Measurements from ENCODE around the gene KRTAP2-4.
"Not testable (repeated sequence)": the region's sequence is repeated elsewhere in the genome, so short reads cannot be mapped to it uniquely, and the experiment has no call there.

Gene KRTAP2-4

DNA sequence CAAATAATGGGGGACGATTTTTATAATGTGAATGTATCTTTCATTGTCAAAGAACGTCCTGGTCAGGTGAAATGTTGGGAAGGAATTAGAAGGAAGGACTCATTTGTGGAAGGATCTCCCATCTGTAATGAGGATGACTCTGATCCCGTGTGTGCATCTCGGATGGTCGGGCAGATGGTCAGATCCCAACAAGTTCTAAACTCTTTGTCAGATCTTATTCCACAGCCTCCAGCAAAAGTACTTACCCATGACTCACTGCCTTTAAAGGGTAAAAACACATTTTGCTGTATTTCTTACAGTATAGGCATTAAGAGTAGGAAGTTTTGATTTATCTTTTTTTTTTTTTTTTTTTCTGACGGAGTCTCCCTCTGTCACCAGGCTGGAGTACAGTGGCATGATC is 32.8 kb upstream of the KRTAP2-4 start:
- Histone ChIP-seq H3K4me3 (ENCODE audit: low read depth, low read length) (no peak overlapping the region), H3K36me3 (ENCODE audit: control insufficient read depth, insufficient read depth, low read length) (no peaks in the 10 kb centered on the region), H3K27ac (ENCODE audit: low read depth, low read length) (no peak overlapping the region)

GRCh38 chr17:41098042-41098441 is 32.4 kb upstream of the KRTAP2-4 start, which contains the start of gene KRTAP4-8:
TSS of gene KRTAP4-8 (minus strand) at chr17:41098142. CDS start at chr17:41098084, 58 bp downstream.
- H3K27me3 ChIP-seq (ENCODE audit: control insufficient read depth, insufficient read depth, low read length) = no peaks in the 10 kb centered on the region

More for the DNA sequence above, 32.8 kb upstream of the KRTAP2-4 start:
- no peak overlapping the region for H3K9ac ChIP-seq (ENCODE audit: low read depth, low read length)
- H3K9me3 ChIP-seq (ENCODE audit: control insufficient read depth, insufficient read depth, low read length) = 0 out of 2 replicates have a peak, but pooled peaks cover 2% of the 10 kb centered on the region
- H3K27me3 ChIP-seq (ENCODE audit: control insufficient read depth, insufficient read depth, low read length) = no peaks in the 10 kb centered on the region
- H3K4me1 ChIP-seq (ENCODE audit: control insufficient read depth, insufficient read depth, low read length) = no peaks in the 10 kb centered on the region

DNA sequence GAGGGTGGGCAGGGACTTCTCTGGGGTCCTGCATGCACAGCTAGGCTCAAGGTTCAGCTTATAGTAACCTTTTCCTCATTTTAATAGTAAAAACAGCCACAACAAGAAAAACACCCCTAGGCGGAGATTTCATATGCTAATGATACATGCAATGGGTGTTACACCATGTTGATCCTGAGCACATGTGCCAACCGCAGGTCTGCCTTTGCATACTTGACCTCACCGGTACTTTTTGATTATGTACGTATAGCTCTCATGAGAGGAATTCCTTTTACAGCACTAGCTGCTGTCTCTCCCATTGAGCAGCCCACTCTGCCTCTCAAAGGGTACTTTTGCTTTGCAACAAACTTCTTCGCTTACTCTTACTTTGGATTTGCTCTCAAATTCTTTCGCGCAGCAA is 30.4 kb upstream of the KRTAP2-4 start:
- Histone ChIP-seq H3K27ac (ENCODE audit: low read depth, low read length) (no peak overlapping the region), H3K36me3 (ENCODE audit: control insufficient read depth, insufficient read depth, low read length) (no peaks in the 10 kb centered on the region), H3K27me3 (ENCODE audit: control insufficient read depth, insufficient read depth, low read length) (no peaks in the 10 kb centered on the region)

More at GRCh38 chr17:41098042-41098441, 32.4 kb upstream of the KRTAP2-4 start, which contains the start of gene KRTAP4-8:
- Histone ChIP-seq H3K4me1 (ENCODE audit: control insufficient read depth, insufficient read depth, low read length) (no peaks in the 10 kb centered on the region), H3K36me3 (ENCODE audit: control insufficient read depth, insufficient read depth, low read length) (no peaks in the 10 kb centered on the region), H3K9ac (ENCODE audit: low read depth, low read length) (no peak within 1 kb of the TSS), H3K4me3 (ENCODE audit: low read depth, low read length) (no peak within 1 kb of the TSS), H3K9me3 (ENCODE audit: control insufficient read depth, insufficient read depth, low read length) (0 out of 2 replicates have a peak, but pooled peaks cover 3% of the 10 kb centered on the region), H3K27ac (ENCODE audit: low read depth, low read length) (no peak within 1 kb of the TSS)

GRCh38 chr17:41088760-41089352 is 23.2 kb upstream of the KRTAP2-4 start:
- H3K4me3 ChIP-seq (ENCODE audit: low read depth, low read length); H3K4me1 ChIP-seq (ENCODE audit: control insufficient read depth, insufficient read depth, low read length); H3K9me3 ChIP-seq (ENCODE audit: control insufficient read depth, insufficient read depth, low read length); H3K9ac ChIP-seq (ENCODE audit: low read depth, low read length); H3K36me3 ChIP-seq (ENCODE audit: control insufficient read depth, insufficient read depth, low read length); H3K27ac ChIP-seq (ENCODE audit: low read depth, low read length); H3K27me3 ChIP-seq (ENCODE audit: control insufficient read depth, insufficient read depth, low read length): not testable (repeated sequence)

More for the DNA sequence above, 30.4 kb upstream of the KRTAP2-4 start:
- Histone ChIP-seq H3K9ac (ENCODE audit: low read depth, low read length) (no peak overlapping the region), H3K4me3 (ENCODE audit: low read depth, low read length) (no peak overlapping the region), H3K4me1 (ENCODE audit: control insufficient read depth, insufficient read depth, low read length) (no peaks in the 10 kb centered on the region), H3K9me3 (ENCODE audit: control insufficient read depth, insufficient read depth, low read length) (peaks cover 6% of the 10 kb centered on the region; the same call in 1 of the 2 replicates)

DNA sequence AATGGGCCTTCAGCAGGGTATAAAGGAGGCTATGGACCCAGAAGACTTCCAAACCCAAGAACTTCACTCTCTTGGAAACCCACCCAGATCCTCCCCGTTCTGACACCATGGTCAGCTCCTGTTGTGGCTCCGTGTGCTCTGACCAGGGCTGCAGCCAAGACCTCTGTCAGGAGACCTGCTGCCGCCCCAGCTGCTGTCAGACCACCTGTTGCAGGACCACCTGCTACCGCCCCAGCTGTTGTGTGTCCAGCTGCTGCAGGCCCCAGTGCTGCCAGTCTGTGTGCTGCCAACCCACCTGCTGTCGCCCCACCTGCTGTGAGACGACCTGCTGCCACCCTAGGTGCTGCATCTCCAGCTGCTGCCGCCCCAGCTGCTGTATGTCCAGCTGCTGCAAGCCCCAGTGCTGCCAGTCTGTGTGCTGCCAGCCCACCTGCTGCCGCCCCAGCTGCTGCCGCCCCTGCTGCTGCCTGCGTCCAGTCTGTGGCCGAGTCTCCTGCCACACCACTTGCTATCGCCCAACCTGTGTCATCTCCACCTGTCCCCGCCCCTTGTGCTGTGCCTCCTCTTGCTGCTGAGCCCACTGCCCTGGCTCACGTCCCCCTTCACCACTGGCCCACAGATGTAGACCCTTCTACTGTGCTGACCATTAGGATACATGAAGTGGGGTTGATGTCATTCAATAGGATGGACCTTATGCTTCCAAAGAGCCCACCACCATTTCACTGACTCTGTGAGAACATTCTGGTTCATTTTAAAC is 18.6 kb upstream of the KRTAP2-4 start, which contains the start of gene KRTAP4-7:
TSS of gene KRTAP4-7 (plus strand) at position 51 of the 757 bp plus-strand sequence. CDS start at position 108, 57 bp downstream.
- not testable (repeated sequence) for H3K9ac ChIP-seq (ENCODE audit: low read depth, low read length)

DNA sequence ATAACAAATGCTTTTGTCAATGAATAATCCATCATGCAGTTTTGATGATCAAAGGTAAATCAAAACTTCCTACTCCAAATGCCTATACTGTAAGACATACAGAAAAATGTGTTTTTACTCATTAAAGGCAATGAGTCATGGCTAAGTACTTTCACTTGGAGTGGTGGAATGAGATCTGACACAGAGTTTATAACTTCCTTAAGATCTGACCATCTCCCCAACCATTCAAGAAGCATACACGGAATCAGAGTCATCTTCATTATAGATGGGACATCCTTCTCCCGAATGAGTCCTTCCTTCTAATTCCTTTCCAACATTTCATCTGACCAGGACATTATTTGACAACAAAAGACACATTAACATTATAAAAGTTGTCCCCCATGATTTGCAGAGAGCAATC is 17.7 kb upstream of the KRTAP2-4 start:
- not testable (repeated sequence) for H3K4me3 ChIP-seq (ENCODE audit: low read depth, low read length); H3K27ac ChIP-seq (ENCODE audit: low read depth, low read length); H3K9me3 ChIP-seq (ENCODE audit: control insufficient read depth, insufficient read depth, low read length); H3K27me3 ChIP-seq (ENCODE audit: control insufficient read depth, insufficient read depth, low read length); H3K4me1 ChIP-seq (ENCODE audit: control insufficient read depth, insufficient read depth, low read length); H3K9ac ChIP-seq (ENCODE audit: low read depth, low read length); H3K36me3 ChIP-seq (ENCODE audit: control insufficient read depth, insufficient read depth, low read length)

More for the DNA sequence above, 18.6 kb upstream of the KRTAP2-4 start, which contains the start of gene KRTAP4-7:
- not testable (repeated sequence) for H3K27ac ChIP-seq (ENCODE audit: low read depth, low read length); H3K27me3 ChIP-seq (ENCODE audit: control insufficient read depth, insufficient read depth, low read length); H3K4me1 ChIP-seq (ENCODE audit: control insufficient read depth, insufficient read depth, low read length); H3K9me3 ChIP-seq (ENCODE audit: control insufficient read depth, insufficient read depth, low read length); H3K36me3 ChIP-seq (ENCODE audit: control insufficient read depth, insufficient read depth, low read length); H3K4me3 ChIP-seq (ENCODE audit: low read depth, low read length)

DNA sequence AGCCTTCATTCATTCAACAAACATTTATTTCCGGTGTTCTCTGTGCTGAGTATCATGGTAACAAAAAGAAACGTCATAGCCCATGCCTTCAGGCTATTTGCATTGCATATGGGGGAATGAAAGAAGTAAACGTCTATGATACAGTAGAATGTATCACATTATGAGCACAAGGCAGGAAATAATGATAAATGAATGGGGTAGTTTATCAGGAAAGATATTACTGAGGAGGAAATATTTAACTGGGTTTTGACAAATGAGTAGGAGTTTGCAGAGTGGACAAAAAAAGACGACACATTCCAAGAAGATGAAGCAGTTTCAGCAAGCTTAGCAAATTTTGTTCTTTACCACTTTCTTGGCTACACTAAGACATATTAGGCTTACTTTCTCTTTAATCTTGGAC is 16.9 kb upstream of the KRTAP2-4 start:
- Histone ChIP-seq H3K27me3 (ENCODE audit: control insufficient read depth, insufficient read depth, low read length) (no peaks in the 10 kb centered on the region), H3K9ac (ENCODE audit: low read depth, low read length) (no peak overlapping the region), H3K4me3 (ENCODE audit: low read depth, low read length) (no peak overlapping the region), H3K36me3 (ENCODE audit: control insufficient read depth, insufficient read depth, low read length) (no peaks in the 10 kb centered on the region), H3K9me3 (ENCODE audit: control insufficient read depth, insufficient read depth, low read length) (no peaks in the 10 kb centered on the region), H3K4me1 (ENCODE audit: control insufficient read depth, insufficient read depth, low read length) (no peaks in the 10 kb centered on the region), H3K27ac (ENCODE audit: low read depth, low read length) (no peak overlapping the region)

GRCh38 chr17:41076788-41077187 is 11.1 kb upstream of the KRTAP2-4 start:
- Histone ChIP-seq H3K36me3 (ENCODE audit: control insufficient read depth, insufficient read depth, low read length) (no peaks in the 10 kb centered on the region), H3K9ac (ENCODE audit: low read depth, low read length) (no peak overlapping the region), H3K4me3 (ENCODE audit: low read depth, low read length) (no peak overlapping the region), H3K27me3 (ENCODE audit: control insufficient read depth, insufficient read depth, low read length) (no peaks in the 10 kb centered on the region), H3K27ac (ENCODE audit: low read depth, low read length) (no peak overlapping the region), H3K9me3 (ENCODE audit: control insufficient read depth, insufficient read depth, low read length) (no peaks in the 10 kb centered on the region), H3K4me1 (ENCODE audit: control insufficient read depth, insufficient read depth, low read length) (no peaks in the 10 kb centered on the region)

GRCh38 chr17:41073676-41074075 is 8.0 kb upstream of the KRTAP2-4 start:
- H3K9me3 ChIP-seq (ENCODE audit: control insufficient read depth, insufficient read depth, low read length) = no peaks in the 10 kb centered on the region
- no peak overlapping the region for H3K9ac ChIP-seq (ENCODE audit: low read depth, low read length)
- H3K4me1 ChIP-seq (ENCODE audit: control insufficient read depth, insufficient read depth, low read length) = no peaks in the 10 kb centered on the region

DNA sequence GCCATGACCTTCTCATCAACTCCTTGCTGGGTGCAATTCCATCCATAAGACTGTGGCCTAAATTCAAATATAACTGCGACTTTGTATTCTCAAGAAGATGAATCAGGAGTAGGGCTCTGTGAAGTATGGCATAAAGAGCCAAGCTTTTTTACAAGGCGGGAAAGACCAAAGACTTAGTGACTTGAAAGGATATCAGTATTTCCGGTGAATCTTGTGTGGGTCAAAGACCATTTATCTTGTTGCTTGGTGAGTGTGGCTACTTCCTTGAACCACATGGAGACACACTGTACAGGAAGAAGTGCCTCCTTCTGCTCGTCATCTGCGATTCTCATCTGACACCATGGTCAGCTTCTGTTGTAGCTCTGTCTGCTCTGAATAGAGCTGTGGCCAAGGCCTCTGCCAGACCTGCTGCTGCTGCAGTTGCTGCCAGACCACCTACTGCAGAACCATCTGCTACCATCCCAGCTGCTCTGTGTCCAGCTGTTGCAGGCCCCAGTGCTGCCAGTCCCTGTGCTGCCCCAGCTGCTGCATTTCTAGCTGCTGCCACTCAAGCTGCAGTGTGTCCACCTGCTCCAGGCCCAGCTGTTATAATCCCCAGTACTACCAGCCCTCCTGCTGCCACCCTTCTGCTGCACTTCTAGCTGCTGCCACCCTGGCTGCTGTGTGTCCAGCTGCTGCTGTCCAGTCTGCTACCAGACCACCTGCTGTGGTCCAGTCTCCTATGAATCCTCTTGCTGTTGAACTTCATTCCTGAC is 6.1 kb upstream of the KRTAP2-4 start:
- Histone ChIP-seq H3K9me3 (ENCODE audit: control insufficient read depth, insufficient read depth, low read length) (no peaks in the 10 kb centered on the region), H3K9ac (ENCODE audit: low read depth, low read length) (no peak overlapping the region), H3K4me1 (ENCODE audit: control insufficient read depth, insufficient read depth, low read length) (no peaks in the 10 kb centered on the region), H3K27me3 (ENCODE audit: control insufficient read depth, insufficient read depth, low read length) (no peaks in the 10 kb centered on the region), H3K36me3 (ENCODE audit: control insufficient read depth, insufficient read depth, low read length) (no peaks in the 10 kb centered on the region), H3K4me3 (ENCODE audit: low read depth, low read length) (no peak overlapping the region), H3K27ac (ENCODE audit: low read depth, low read length) (no peak overlapping the region)

More at GRCh38 chr17:41073676-41074075, 8.0 kb upstream of the KRTAP2-4 start:
- Histone ChIP-seq H3K4me3 (ENCODE audit: low read depth, low read length) (no peak overlapping the region), H3K27ac (ENCODE audit: low read depth, low read length) (no peak overlapping the region), H3K36me3 (ENCODE audit: control insufficient read depth, insufficient read depth, low read length) (no peaks in the 10 kb centered on the region), H3K27me3 (ENCODE audit: control insufficient read depth, insufficient read depth, low read length) (no peaks in the 10 kb centered on the region)
